Epithelial cell of esophagus (primary cell): ENCODE results near the gene TXNRD2.
A peak's percentile ranks its signal among the peaks of the same experiment; 100 is the strongest.

Experiments
- DNase-seq: peaks from one replicate; pipeline ENCODE4 v3.0.0; 2010; ENCODE audit warnings: low read depth
- H3K4me3 ChIP-seq: 2 replicates; pipeline ENCODE4 v1.5.1; 2011; ENCODE audit warnings: mild to moderate bottlenecking, low read length, control low read depth
- CTCF ChIP-seq: IDR thresholded peaks from 2 replicates; pipeline ENCODE4 v1.5.1; 2011; ENCODE audit warnings: low read depth, mild to moderate bottlenecking, low read length, control low read depth, inconsistent platforms; ENCODE audit not compliant: insufficient read depth; ENCODE audit errors: missing control alignments

TXNRD2 gene

GRCh38 chr22:19851291-19852176, 90.1 kb downstream of the TXNRD2 start:
- no peak for DNase-seq
- TF ChIP-seq CTCF, result no peak
- H3K4me3 ChIP-seq, result no peak overlapping the region

- TF ChIP-seq CTCF, result no peak
- DNase-seq, result no peak
These were observed 90.9 kb downstream of the TXNRD2 start for GRCh38 chr22:19850763-19851109.

GRCh38 chr22:19849835-19850762, 91.5 kb downstream of the TXNRD2 start:
- DNase-seq, result peak; percentile 89
- no peak for TF ChIP-seq CTCF
- H3K4me3 ChIP-seq, result no peak overlapping the region

More at GRCh38 chr22:19850763-19851109, 90.9 kb downstream of the TXNRD2 start:
- no peak overlapping the region for H3K4me3 ChIP-seq

- no peak for TF ChIP-seq CTCF
These were observed 93.1 kb downstream of the TXNRD2 start for GRCh38 chr22:19848298-19849224.

GRCh38 chr22:19847345-19847632, 94.3 kb downstream of the TXNRD2 start:
- no peak overlapping the region for H3K4me3 ChIP-seq
- no peak for TF ChIP-seq CTCF
- DNase-seq, result no peak

More at GRCh38 chr22:19848298-19849224, 93.1 kb downstream of the TXNRD2 start:
- H3K4me3 ChIP-seq, result no peak overlapping the region
- DNase-seq, result peak; percentile 66

GRCh38 chr22:19846620-19847344, 94.8 kb downstream of the TXNRD2 start:
- no peak overlapping the region for H3K4me3 ChIP-seq
- TF ChIP-seq CTCF, result no peak
- DNase-seq, result no peak
